Vagina (tissue), 2 donors: ENCODE results near the gene GSC2.

Experiments
- CTCF ChIP-seq, 3 experiments: fragments of 450-650 bp in 2 of 3; fragments of 200-600 bp in 1 of 3; sonication (generic) in 1 of 3; IDR thresholded peaks; one replicate each; pipeline ENCODE4 v1.5.1; 2017 to 2019; ENCODE audit warnings: antibody characterized with exemption in 3 of 3, mild to moderate bottlenecking in 2 of 3, moderate library complexity in 2 of 3
- POLR2AphosphoS5 ChIP-seq, 2 donors: sonication (generic); formaldehyde crosslinking; IDR thresholded peaks; one replicate each; pipeline ENCODE4 v1.9.0; 2017; ENCODE audit warnings: antibody characterized with exemption in 2 of 2, mild to moderate bottlenecking in 2 of 2, low read depth in 1 of 2; ENCODE audit not compliant: insufficient read depth in 1 of 2

GRCh38 chr22:19111584-19111983 is 38.5 kb downstream of the GSC2 start:
- TF ChIP-seq CTCF (IDR thresholded peaks at IDR 0.05) (no peak), POLR2AphosphoS5 (IDR thresholded peaks at IDR 0.05; ENCODE audit: insufficient read depth in 1 of 2, low read depth in 1 of 2) (no peak)
